Measurements from ENCODE around the gene ABHD11. TPM values are rescaled to one million over a fixed set of nuclear protein-coding genes. Genes with fewer than 3 reads are reported as not detected.

Gene ABHD11
- total and polyA plus RNA-seq, 2 experiments from 2014 or later: 18.7 to 24.6 TPM

GRCh38 chr7:73700069-73700423 is 38.6 kb downstream of the ABHD11 start:
- Histone ChIP-seq H3K36me3 (ENCODE audit: insufficient read depth) (peaks cover 16% of the 10 kb centered on the region), H3K79me2 (replicated peaks; ENCODE audit: insufficient read depth) (no peaks in the 10 kb centered on the region), H3K4me2 (no peak overlapping the region), H2AFZ (no peak overlapping the region), H3K4me3 (no peak overlapping the region), H3F3A (replicated peaks; ENCODE audit: low read depth) (0 out of 2 replicates have a peak, but pooled peaks cover 8% of the 10 kb centered on the region), H3K27me3 (ENCODE audit: insufficient read depth) (no peaks in the 10 kb centered on the region), H3K27ac (ENCODE audit: low read depth) (no peak overlapping the region), H4K20me1 (replicated peaks; ENCODE audit: insufficient read depth) (peaks cover 8% of the 10 kb centered on the region), H3K4me1 (ENCODE audit: insufficient read depth) (peaks cover 9% of the 10 kb centered on the region), H3K9me2 (ENCODE audit: insufficient read depth) (no peaks in the 10 kb centered on the region)
- Mint-ChIP-seq H3K36me3 (ENCODE audit: low read depth) (peaks cover 48% of the 10 kb centered on the region), H3K27ac (no peak overlapping the region), H3K4me1 (peaks cover 23% of the 10 kb centered on the region), H3K9me3 (no peaks in the 10 kb centered on the region; the same call in 2 of the 3 replicates), H3K27me3 (ENCODE audit: insufficient read depth, low read depth, poor library complexity) (peaks cover 18% of the 10 kb centered on the region), H3K4me3 (no peak overlapping the region)
- DNase-seq (ENCODE audit: low spot score) (no peak), ATAC-seq (no peak)
- TF ChIP-seq EZH2 (IDR thresholded peaks at IDR 0.05; ENCODE audit: low read depth, unreplicated experiment) (no peak), POLR2AphosphoS5 (IDR thresholded peaks at IDR 0.05; ENCODE audit: low read depth) (peak; percentile 27; the same call in 1 of the 2 replicates), REST (IDR thresholded peaks at IDR 0.05; ENCODE audit: unreplicated experiment) (no peak), ZNF331 (CRISPR knock-in tag; IDR thresholded peaks at IDR 0.05; ENCODE audit: low read depth) (no peak), EZH2phosphoT487 (IDR thresholded peaks at IDR 0.05; ENCODE audit: unreplicated experiment) (no peak)

GRCh38 chr7:73699370-73700068 is 39.1 kb downstream of the ABHD11 start:
- no peaks in the 10 kb centered on the region; the same call in 2 of the 3 replicates for H3K9me3 Mint-ChIP-seq
- Histone ChIP-seq H3K4me3 (no peak overlapping the region), H3K36me3 (ENCODE audit: insufficient read depth) (peaks cover 16% of the 10 kb centered on the region), H4K20me1 (replicated peaks; ENCODE audit: insufficient read depth) (peaks cover 8% of the 10 kb centered on the region), H3K4me2 (no peak overlapping the region), H2AFZ (no peak overlapping the region), H3K79me2 (replicated peaks; ENCODE audit: insufficient read depth) (no peaks in the 10 kb centered on the region), H3F3A (replicated peaks; ENCODE audit: low read depth) (0 out of 2 replicates have a peak, but pooled peaks cover 8% of the 10 kb centered on the region), H3K4me1 (ENCODE audit: insufficient read depth) (peaks cover 7% of the 10 kb centered on the region), H3K27ac (ENCODE audit: low read depth) (no peak overlapping the region), H3K27me3 (ENCODE audit: insufficient read depth) (no peaks in the 10 kb centered on the region), H3K9me2 (ENCODE audit: insufficient read depth) (no peaks in the 10 kb centered on the region)
- peaks cover 18% of the 10 kb centered on the region for H3K27me3 Mint-ChIP-seq (ENCODE audit: insufficient read depth, low read depth, poor library complexity)
- H3K27ac Mint-ChIP-seq: no peak overlapping the region
- ATAC-seq (no peak), DNase-seq (ENCODE audit: low spot score) (no peak)
- peaks cover 22% of the 10 kb centered on the region for H3K4me1 Mint-ChIP-seq
- H3K4me3 Mint-ChIP-seq: no peak overlapping the region
- H3K36me3 Mint-ChIP-seq (ENCODE audit: low read depth): peaks cover 53% of the 10 kb centered on the region
- TF ChIP-seq NANOG (IDR thresholded peaks at IDR 0.05; ENCODE audit: borderline replicate concordance) (no peak), JUNB (IDR thresholded peaks at IDR 0.05; ENCODE audit: unreplicated experiment) (no peak)

All from GM23338 (cell line).